ENCODE measurements around the gene ANKRD26.
"Not testable (repeated sequence)": the region's sequence is repeated elsewhere in the genome, so short reads cannot be mapped to it uniquely, and the experiment has no call there.

ANKRD26 gene

DNA sequence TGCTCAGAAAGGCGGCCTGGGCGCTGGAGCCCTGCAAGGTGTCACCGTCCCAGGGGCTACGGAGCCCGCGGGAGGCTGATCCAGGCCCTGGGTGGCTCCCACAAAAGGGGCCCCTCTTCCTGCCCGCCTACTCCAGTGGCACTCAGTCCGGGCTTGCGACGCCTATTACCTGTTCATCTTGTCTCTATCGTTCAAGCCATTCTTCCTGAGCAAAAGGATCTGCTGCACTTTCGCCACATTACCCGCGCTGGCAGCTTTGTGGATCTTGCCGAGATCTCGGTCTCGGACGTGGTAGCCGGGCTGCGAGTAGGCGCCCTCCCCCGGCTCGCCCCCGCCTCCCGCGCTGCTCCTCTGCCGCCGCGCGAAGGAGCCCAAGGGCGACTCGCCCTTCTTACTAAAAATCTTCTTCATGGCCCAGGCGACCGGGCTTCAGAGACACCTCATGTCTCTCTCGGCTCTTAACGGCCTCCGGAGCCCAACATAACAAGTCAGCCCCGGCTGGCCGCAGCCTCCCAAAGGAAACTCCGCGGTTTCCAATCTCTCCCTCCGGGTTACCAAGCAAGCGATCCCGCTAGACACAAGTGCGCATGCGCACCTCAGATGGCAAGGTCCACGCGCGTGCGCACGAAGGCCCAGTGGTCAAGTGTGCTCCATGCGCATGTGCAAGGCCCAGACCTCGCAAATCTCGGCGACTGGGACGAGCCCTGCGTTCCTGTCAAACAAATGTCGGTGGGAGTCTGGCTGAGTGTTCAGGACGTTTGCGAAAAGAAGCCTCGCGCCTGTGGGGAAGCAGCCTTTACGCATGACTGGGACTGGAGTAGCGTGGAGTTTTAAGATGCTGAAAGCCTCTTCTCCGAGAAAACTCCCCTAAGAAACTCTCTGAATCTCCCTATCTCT lies at the start of gene ANKRD26:
ANKRD26 (minus strand) TSS at position 579 of the 897 bp plus-strand sequence; CDS start at position 411, 168 bp downstream.
- DNase-seq (ENCODE audit: low spot score): peak; percentile 92

DNA sequence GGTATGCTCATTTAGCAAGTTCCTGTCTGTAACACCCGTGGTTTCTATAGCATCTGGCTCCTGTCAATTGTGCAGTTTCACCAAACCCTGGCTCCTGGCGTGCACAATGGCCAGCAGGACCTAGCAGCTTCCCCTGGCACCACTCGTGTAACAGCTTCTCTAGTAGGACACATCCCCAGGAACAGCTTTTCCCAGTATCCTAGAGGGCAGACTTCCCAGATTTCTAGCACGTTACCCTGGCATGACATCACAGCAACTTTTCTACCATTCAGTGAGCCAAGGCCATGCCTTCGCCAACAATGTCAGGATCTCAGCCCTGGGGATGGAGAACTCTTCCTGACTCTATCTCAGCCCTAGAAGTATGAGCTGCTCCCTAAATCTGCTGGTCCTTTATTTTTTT lies 47.4 kb upstream of the ANKRD26 start:
- DNase-seq (ENCODE audit: low spot score): no peak

DNA sequence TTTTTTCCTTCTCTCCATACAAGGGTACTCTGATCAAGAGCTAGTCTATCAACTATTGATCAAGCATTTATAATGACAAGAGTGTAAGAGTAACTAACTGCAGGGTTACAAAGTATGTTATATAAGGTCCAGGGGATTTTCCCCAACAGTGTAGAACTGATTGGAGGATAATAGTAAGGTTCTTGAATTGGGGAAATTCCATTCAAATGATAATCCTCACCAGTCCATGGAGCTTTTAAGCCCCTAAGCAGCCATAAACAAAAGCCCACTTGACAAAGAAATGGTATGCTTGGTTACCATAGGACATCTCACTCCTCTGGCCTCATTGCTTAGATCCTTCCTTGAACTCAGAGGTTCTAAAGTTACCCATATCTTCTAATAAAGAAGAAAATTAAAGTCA lies 45.6 kb upstream of the ANKRD26 start:
- DNase-seq (ENCODE audit: low spot score): no peak

DNA sequence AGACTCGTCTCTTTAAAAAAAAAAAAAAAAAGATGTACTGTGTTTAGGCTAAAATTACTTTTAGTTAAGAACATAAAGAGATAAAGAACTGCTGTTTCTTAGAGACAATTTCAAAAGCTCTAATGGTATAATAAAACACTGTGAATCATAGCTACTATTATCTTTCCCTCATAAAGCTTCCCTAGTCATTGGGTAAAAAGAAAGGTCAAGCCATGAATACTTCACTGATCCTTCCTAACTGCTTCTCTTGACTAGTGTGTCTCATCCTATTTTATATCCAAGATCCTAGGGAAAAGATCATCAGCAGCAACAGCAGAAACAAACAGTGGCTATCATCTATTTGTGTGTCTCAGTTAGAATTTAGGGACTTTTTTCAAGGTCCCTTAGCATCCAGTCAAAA lies 43.4 kb upstream of the ANKRD26 start:
- DNase-seq (ENCODE audit: low spot score): no peak

DNA sequence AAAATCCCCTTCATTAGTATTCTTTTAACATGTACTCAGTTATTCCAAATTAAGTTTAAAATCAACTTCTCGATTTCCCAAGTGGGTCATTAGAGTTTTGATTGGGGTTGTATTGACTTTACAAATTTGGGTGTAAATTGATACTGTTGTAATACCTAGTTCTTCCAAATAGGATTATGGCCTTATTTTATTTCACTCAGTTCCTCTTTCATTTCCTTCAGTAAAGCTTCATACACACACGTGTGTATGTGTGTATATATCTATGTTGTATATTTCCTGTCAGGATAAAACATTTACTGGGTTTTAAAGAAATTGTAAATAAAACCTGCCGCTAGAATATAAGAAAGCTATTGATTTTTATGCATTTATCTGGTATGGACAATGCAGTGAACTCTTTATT lies 38.0 kb upstream of the ANKRD26 start:
- no peak for DNase-seq (ENCODE audit: low spot score)

DNA sequence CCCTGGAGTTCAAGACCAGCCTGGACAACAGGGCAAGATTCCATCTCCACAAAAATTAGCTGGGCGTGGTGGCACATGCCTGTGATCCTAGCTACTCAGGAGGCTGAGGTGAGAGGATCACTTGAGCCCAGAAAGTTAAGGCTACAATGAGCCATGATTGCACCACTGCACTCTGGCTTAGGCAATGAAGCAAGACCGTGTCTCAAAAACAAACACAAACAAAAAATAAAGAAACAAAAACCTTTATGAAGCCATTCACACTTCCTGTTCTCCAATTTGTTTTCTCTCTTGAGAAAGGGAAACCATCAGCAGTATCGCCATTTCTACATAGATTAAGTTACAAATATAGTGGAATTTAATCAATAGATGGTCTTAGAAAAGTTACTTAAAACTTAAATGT lies 34.1 kb upstream of the ANKRD26 start:
- no peak for DNase-seq (ENCODE audit: low spot score)

DNA sequence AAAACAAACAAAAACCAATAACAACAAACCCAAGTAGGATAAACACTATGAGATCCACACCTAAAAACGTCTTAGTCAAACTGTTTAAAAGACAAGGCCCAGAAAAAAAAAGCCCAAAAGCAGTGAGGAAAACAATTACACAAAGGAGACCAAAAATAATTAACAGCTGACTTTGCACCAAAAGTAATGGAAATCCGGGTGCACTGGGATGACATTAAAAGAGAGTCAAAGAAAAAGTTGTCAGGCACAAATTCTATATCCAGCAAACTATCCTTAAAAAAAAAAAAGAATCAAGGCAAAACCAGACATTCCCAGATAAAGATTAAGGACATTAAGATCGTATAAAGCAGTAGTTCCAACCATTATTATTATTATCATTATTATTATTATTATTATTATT lies 7.9 kb upstream of the ANKRD26 start:
- DNase-seq (ENCODE audit: low spot score): no peak

DNA sequence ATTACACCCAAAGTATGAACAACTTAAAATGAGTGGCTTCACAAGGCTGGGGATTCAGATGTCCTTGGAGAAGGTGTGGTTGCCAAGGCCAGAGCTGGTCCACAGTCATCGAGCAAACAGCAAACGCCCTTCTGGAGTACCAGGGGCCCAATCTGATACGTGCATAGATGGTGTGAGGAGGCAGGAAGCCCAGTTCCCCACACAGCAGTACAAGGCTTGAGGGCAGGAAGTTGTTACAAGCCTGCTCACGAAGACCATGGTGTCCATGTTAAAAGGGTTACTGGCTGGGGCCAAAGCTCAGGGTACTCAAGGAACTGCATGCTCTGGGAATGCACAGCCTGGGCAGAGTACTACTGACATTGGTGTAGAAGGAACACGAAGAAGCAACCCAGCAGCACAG lies 4.6 kb upstream of the ANKRD26 start:
- DNase-seq (ENCODE audit: low spot score): no peak

DNA sequence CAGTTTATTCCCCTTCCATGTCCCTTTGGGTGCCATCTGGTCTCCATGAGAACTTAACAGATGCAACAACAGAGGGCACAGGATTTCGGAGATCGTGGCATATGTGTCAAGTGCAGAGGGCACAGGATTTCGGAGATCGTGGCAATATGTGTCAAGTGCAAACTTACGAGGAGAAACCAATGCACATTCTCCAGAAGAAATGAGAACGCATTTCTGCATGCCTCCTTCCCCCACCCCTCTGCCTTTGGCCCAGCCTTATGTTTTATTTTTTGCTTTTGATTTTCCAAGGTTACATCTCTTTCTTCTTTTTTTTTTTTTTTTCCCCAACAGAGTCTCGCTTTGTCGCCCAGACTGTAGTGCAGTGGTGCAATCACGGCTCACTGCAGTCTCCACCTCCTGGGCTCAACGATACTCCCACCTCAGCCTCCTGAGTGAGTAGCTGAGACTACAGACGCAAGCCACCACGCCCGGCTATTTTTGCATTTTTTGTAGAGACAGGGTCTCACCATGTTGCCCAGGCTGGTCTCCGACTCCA lies 586 bp upstream of the ANKRD26 start:
- DNase-seq (ENCODE audit: low spot score): no peak

DNA sequence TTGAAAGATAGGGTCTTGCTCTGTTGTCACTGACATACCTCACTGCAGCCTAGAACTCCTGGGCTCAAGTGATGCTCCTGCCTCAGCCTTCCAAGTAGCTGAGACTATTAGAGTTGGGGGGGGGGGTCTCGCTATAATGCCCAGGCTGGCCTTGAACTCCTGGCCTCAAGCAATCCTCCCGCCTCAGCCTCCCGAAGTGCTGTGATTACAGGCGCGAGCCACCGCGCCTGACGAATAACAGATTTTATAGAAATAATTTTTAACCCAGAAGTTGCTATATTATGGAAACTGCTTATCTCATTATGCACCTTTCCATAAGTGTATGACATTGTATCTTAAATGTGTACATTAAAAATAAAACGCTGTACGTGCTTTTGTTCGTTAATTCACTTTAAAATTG lies 846 bp downstream of the ANKRD26 start:
- DNase-seq (ENCODE audit: low spot score): no peak

DNA sequence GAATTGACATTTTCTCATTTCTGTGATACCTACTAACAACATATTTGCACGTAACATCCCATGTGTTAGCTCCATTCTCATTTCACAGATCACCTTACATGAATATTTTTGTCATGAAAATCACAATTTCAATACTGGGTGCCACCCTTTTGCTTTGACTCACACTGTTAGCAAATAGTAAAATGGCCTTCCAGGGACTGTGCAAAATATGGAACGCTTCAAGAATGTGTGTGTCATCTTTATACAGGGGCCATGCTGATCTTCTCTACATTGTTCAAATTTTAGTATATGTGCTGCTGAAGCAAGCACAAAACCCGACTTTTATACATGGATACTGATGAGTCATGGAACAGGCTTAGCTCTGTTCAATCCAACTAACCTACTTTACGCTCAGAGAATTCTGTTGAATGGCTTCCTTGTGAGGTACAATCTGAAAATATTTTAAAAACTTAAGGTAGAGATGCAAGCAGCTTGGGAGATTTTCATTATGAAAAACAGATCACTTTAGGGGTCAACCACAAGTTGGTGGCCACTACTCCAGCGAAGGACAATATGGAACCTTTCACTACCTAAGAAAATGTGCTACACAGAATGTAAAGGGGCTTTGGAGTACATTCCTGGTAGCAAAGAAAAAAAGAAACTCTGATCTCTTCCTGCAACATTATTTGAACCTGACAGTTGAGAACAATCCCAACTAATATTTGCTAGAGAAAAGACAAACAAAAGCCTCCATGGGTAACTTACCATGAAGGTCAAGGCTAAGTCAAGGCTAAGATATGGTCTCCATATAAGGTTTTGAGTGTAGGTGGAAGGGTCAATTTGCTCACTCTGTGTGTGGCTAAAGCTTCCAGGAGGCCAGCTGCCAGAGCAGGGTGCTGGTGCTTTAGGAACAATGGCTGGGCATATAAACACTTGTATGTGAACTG lies 11.9 kb downstream of the ANKRD26 start:
- no peak for DNase-seq (ENCODE audit: low spot score)

DNA sequence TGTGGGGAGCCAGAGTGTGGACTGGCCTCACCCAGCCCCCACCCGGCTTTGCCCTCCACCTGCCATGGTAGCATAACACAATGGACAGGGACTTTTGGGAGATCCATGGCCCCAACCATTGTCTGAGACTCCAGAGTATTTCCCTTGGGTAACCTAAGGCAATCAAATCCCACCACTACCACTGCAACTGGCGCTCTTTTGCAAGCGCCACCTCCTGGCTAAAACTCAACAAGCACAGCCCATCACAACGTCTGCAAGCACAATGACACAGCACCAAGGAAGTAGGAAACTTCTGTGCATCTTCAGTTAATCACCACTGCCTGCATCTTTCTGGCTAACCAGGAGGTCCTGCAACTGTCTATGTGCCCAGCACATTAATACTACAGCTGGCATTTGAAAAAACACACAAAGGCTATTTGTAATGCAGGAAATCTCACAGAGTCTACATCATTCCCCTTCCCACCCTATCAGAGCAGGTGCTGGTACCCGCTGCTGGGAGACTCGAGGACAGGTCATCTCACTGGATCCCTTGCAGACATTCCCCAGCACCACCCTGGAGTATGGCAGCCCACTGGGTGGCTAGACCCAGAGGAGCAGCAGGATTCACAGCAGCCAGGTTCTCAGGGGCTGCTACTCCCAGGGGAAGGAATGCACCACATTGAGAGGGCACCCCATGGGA lies 27.7 kb downstream of the ANKRD26 start:
- no peak for DNase-seq (ENCODE audit: low spot score)

DNA sequence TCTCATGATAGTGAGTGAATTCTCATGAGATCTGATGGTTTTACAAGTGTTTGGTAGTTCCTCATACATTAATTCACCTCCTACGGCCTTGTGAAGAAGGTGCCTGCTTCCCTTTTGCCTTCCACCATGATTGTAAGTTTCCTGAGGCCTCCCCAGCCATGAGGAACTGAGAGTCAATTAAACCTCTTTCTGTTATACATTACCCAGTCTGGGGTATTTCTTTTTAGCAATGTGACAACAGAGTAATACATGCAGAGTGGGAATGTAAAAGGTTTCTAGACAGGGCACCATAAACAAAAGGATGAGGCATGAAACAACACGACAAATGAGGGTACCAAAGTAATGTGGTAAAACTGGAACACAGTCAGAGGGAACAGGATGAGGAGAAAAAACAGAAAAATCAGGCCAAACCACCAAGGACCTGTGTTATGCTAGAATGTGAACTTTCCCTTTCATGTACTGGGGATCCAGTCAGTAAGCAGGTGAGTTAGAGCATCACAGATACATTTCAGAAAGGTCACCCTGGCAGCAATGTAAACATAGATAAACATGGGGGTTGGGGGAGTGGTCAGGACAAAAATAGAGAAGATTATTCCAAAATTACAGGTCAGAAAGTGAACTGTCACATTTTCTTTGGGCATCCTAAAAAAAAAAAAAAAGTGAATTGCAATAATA lies 31.9 kb downstream of the ANKRD26 start:
- no peak for DNase-seq (ENCODE audit: low spot score)

DNA sequence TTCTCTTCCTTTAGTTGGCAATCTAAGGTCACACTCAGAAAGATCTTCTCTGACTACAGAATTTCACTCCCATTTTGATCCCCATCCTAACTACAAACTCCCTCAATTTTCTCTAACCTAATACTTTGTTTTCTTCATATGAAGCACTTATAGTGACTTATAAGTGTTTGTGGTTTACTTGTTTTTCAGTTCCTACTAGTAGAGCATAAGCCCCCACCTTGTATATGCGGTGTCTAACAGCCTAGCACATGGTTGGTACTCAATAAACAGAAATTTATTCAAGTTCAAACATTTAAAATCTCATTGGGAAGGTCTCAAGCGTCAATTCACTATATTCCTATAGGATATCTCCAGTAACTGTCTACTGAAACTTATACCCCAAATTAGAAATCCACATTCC lies 35.2 kb downstream of the ANKRD26 start:
- DNase-seq (ENCODE audit: low spot score): no peak

DNA sequence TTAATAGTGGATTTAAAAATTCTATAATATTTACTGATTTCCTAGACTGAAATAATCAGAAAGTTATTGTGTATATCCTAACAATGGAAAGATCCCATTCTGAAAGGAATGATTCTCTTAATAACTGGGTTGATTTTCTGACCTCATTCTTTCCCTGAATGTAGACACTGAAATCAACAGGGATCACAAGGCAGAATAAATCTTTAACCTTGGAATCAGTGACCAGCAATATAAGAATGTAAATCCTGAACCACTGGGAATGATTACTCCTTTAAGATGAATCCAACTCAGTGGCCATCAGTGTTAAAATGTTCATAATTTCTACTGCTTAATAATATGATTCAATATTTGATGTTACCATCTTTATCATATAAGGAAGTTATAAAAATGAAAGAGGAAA lies 47.6 kb downstream of the ANKRD26 start:
- no peak for DNase-seq (ENCODE audit: low spot score)

DNA sequence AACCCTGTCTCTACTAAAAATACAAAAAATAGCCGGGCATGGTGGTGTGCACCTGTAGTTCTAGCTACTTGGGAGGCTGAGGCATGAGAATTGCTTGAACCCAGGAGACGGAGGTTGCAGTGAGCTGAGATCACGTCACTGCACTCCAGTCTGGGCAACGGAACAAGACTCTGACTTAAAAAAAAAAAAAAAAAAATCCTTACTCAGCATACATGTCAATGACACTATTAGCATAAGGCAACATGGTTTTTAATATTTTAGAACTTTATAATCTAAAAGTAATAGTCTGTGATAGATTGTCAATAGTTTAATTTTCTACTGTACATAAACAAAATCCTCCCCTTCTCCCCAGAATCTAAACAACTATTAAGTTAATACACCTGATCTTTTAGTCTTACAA lies 55.0 kb downstream of the ANKRD26 start:
- not testable (repeated sequence) for DNase-seq (ENCODE audit: low spot score)

DNA sequence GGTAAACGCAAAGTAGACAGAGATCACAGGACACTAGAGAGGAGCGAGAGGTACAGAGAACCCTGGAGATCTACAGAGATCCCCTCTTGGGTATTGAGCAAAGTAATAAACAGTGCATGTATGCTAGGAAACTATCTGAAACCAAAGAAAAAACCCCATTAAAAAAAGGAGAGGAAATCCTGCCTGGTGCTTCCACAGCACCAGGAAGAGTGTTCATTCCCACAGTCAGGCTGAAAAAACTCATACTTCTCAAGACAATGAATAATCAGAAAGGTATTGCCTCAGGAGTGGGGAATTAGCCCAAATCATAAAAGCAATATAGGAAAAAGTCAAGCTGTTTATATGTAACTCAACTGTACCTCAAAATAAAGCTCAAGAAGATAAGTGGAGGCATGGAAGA lies 59.1 kb downstream of the ANKRD26 start:
- DNase-seq (ENCODE audit: low spot score): no peak

DNA sequence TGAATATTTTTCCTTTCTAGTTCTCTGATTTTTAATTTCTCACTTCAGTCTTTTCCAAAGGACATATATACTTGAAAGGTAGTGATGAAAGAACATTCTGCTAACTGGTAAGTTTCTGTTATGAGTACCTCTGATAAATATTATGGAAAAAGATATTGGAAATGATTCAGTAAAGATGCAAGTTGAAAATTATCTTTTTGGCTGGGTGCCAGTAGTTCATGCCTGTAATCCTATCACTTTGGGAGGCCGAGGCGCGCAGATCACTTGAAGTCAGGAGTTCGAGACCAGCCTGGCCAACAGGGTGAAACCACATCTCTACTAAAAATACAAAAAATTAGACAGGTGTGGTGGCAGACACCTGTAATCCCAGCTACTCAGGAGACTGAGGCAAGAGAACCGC lies 62.1 kb downstream of the ANKRD26 start:
- no peak for DNase-seq (ENCODE audit: low spot score)

DNA sequence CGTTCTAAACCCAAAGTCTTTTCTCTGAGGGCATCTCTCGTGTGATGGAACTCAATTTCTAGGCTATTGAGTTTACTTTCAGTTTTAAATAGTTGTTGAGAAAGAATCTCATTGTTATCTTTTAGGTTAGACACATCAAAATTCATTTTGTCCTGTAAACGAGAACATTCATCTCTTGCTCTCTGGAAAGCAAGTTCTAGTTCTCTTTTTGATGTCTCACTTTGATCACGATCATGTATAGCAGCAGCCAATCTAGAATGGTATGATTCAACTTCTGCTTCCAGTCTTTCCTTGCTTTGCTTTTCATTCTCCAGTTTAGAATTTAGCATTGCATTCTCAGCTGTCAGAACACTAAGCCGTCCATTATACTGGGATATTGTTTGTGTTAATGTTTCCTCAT lies 65.1 kb downstream of the ANKRD26 start:
- no peak for DNase-seq (ENCODE audit: low spot score)

DNA sequence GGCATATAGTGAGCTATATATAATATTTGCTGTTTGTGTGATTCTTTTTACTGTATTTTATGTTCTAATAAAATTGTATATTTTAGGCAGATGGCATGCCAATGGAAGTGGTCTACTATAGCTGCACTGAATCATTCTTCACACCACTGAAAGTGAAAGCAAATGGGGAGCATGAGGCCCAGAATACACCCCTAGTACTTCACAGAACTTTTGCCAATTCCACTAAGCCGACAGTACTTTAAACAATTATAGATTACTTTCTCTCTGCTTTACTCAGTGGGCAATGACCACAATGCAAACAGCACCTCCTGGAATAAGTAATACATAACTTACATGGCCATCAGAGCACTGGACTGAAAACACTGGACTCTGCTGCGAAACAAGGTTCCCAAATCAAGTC lies 70.2 kb downstream of the ANKRD26 start:
- no peak for DNase-seq (ENCODE audit: low spot score)

DNA sequence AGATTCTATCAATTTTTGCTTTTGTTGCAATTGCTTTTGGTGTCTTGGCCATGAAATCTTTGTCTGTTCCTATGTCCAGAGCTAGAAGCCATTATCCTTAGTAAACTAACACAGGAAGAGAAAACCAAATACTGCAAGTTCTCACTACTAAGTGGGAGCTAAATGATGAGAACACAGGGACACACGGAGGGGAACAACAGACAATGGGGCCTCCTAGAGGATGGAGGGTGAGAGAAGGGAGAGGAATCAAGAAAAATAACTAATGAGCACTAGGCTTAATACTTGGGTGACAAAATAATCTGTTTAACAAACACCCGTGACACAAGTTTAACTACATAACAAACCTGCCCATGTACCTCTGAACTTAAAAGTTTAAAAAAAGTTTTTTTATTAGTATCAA lies 78.2 kb downstream of the ANKRD26 start:
- no peak for DNase-seq (ENCODE audit: low spot score)

DNA sequence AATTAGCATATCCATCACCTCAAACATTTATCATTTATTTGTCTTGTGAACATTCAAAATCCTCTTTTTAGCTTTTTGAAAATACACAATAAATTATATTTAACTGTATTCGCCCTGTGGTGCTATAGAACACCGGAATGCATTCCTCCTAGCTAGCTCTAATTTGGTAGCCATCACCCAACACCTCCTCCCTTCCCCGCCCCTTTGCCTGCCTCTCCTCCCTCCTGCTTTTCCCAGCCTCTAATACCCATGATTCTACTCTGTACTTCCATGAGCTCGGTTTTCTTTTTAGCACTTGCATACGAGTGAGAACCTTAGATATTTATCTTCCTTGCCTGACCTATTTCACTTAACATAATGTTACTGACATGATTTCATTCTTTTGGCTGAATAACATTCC lies 80.1 kb downstream of the ANKRD26 start:
- DNase-seq (ENCODE audit: low spot score): no peak

All from SW480 (cell line).